AG09319 (cell line): Measurements from ENCODE around the gene PRXL2C.
"Not testable (repeated sequence)": the region's sequence is repeated elsewhere in the genome, so short reads cannot be mapped to it uniquely, and the experiment has no call there.

Source experiments
- DNase-seq: peaks from one replicate; pipeline ENCODE4 v3.0.0-alpha.2; 2010; ENCODE audit warnings: low read depth; ENCODE audit errors: extremely low read depth
- TF ChIP-seq, protein P1 (sequence below): IDR thresholded peaks from 2 replicates; pipeline ENCODE4 v1.5.1; 2011; ENCODE audit warnings: low read depth, mild to moderate bottlenecking, inconsistent platforms, low read length, moderate library complexity

PRXL2C gene

DNA sequence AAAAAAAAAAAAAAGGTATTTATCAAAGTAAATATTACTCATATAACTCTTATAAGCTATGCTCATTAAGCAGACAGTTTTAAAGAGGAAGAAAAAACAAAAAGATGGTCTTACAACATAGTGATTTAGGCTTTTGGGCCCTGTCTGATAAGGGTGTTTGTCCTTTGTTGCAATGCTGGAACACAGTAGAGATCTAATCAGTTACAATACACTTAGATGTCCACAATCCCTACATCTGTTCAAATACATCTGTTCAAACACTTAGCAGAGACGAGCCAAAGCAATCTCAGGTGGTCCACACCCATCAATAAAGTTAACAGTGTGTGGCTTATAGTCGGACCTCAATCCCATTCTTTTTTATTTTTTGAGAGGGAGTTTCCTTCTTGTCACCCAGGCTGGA lies 11.0 kb downstream of the PRXL2C start:
- DNase-seq: no peak
- TF ChIP-seq, protein P1, sequence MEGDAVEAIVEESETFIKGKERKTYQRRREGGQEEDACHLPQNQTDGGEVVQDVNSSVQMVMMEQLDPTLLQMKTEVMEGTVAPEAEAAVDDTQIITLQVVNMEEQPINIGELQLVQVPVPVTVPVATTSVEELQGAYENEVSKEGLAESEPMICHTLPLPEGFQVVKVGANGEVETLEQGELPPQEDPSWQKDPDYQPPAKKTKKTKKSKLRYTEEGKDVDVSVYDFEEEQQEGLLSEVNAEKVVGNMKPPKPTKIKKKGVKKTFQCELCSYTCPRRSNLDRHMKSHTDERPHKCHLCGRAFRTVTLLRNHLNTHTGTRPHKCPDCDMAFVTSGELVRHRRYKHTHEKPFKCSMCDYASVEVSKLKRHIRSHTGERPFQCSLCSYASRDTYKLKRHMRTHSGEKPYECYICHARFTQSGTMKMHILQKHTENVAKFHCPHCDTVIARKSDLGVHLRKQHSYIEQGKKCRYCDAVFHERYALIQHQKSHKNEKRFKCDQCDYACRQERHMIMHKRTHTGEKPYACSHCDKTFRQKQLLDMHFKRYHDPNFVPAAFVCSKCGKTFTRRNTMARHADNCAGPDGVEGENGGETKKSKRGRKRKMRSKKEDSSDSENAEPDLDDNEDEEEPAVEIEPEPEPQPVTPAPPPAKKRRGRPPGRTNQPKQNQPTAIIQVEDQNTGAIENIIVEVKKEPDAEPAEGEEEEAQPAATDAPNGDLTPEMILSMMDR: no peak

DNA sequence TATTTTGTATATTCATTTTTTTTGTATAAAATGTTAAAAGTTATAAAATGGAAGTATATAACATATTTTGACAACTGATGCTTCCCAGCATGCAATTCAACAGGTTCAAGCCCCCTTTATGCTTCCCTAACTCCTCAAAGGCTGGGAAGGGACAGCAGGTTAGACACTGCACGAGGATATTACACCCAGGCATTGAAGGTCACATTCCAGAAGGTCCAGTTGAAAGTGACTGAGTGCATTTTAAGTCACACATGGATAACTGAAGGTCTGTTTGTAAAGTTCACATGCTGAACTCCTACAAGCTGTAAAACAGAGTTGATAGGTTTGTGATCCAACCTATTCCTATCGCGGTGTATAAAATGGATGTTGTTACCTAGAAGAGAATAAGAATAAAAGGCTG lies 13.6 kb downstream of the PRXL2C start:
- no peak for DNase-seq
- TF ChIP-seq, protein P1: no peak

DNA sequence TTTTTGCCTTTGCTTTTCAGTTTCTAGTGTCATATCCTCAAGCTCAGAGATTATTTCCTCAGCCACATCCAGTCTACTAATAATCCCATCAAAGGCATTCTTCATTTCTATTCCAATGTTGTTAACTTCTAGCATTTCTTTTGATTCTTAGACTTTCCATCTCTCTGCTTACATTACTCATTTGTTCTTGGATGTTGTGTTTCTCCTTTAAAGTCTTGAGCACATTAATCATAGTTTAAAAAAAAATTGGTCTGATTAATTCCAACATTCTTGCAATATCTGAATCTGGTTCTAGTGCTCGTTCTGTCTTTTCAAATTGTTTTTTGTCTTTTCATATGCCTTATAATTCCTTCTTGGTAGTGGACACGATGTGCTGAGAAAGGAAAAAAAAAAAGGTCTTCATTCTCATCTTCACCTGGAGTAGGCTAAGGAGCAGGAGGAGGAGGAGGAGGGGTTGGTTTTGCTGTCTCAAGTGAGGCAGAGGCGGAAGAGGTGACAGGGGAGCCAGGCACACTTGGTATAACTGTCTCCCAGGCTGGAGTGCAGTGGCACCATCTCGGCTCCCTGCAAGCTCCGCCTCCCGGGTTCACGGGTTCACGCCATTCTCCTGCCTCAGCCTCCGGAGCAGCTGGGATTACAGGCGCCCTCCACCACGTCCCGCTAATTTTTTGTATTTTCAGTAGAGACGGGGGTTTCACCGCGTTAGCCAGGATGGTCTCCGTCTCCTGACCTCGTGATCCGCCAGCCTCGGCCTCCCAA lies 16.3 kb downstream of the PRXL2C start:
- TF ChIP-seq, protein P1: no peak
- no peak for DNase-seq

DNA sequence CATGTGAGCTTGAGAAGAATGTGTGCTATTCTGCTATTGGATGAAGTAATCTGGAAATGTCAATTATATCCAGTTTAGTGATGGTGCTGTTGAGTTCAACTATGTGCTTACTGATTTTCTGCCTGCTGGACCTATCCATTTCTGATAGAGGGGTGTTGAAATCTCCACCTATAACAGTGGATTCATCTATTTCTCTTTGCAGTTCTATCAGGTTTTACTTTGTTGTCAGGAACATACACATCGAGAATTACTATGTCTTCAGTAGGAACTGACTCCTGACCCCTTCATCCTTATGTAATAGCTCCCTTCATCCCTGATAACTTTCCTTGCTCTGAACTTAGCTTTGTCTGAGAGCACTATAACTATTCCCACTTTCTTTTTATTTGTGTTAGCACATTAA lies 18.7 kb downstream of the PRXL2C start:
- DNase-seq: no peak

DNA sequence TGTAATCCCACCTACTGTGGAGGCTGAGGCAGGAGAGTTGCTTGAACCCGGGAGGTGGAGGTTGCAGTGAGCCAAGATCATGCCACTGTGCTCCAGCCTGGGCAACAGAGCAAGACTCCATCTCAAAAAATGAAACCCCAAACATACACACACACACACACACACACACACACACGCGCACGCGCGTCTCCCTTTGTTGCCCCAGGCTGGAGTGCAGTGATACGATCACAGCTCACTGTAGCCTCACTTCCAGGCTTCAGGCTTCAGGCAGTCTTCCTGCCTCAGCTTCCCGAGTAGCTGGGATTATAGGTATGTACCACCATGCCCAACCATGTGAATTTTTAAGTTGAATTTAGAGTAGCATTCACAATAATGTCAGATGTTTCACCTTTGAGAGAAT lies 21.5 kb downstream of the PRXL2C start:
- DNase-seq: not testable (repeated sequence)

More for the DNA sequence above, 18.7 kb downstream of the PRXL2C start:
- TF ChIP-seq, protein P1: no peak

DNA sequence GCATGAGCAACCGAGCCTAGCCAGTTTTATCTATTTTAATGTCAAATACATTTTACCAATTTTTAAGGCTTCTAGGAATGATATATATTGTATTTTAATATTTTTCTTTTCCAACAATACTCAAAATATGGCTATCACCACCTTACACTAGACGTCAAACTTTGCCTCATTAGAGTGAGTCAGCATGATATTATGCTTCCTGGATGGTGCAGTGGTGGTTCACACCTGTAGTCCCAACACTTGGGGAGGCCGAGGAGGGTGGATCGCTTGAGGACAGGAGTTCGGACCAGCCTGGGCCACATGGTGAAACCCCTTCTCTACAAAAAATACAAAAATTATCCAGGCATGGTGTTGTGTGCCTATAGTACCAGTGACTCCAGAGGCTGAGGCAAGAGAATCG lies 28.2 kb downstream of the PRXL2C start:
- DNase-seq: no peak
- TF ChIP-seq, protein P1: no peak

DNA sequence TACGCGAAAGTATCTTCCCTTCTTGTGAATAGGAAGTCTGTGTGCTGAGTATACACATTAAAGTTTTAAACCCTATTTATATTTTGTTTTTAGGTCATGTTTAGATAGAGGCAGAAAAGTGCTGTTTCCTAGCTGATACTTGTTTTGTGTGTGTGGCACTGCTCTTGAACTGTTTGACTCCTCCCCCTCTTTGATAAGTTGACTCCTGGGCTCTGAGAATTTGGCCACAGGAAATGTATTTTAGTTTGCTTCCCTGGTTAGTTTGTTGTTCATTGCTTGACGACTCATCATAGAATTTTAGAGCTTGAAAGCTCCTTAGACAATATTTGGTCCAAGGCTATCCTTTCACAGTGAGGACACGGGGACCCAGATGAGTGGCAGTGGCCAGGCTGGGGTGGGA lies 33.5 kb downstream of the PRXL2C start:
- no peak for DNase-seq
- TF ChIP-seq, protein P1: no peak

DNA sequence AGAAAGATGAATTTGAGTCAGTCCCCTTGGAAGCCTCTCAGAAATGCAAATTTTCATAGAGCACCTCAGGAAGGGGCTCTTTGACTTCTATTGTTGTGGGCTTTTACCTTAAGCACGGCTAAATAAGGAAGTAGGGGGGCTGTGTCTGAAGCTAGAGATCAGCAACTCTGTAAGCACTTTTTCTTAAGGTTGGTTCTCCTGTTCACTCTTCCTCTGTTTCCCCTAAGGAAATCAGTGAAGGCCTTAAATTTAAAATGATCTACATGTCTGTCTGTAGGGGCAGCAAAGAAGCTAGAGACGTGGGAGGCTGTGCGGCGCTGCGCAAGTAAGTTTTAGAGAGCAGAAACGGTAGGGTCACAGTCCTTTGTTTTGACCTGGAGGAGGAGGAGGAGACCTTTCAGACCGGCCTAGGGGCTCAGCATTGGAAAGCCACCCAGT lies 34.3 kb downstream of the PRXL2C start:
- no peak for DNase-seq
- TF ChIP-seq, protein P1: no peak
